ENCODE results near the gene AMZ1.
"Not testable (repeated sequence)": the region's sequence is repeated elsewhere in the genome, so short reads cannot be mapped to it uniquely, and the experiment has no call there.

AMZ1 gene

GRCh38 chr7:2715341-2716231, 27.6 kb downstream of the AMZ1 start:
- no peaks in the 10 kb centered on the region for H3K36me3 Mint-ChIP-seq
- H3K27me3 Mint-ChIP-seq = no peaks in the 10 kb centered on the region
- peak overlapping the region; percentile 71 for H3K4me3 Mint-ChIP-seq

GRCh38 chr7:2716488-2716887, 28.5 kb downstream of the AMZ1 start:
- Mint-ChIP-seq H3K9me3 (ENCODE audit: low read depth) (no peaks in the 10 kb centered on the region), H3K4me1 (ENCODE audit: low read depth) (peaks cover 70% of the 10 kb centered on the region), H3K36me3 (peaks cover 2% of the 10 kb centered on the region), H3K27ac (peak overlapping the region; percentile 82), H3K27me3 (no peaks in the 10 kb centered on the region), H3K4me3 (peak overlapping the region; percentile 71)

More at GRCh38 chr7:2715341-2716231, 27.6 kb downstream of the AMZ1 start:
- H3K9me3 Mint-ChIP-seq (ENCODE audit: low read depth) = no peaks in the 10 kb centered on the region
- peaks cover 72% of the 10 kb centered on the region for H3K4me1 Mint-ChIP-seq (ENCODE audit: low read depth)
- H3K27ac Mint-ChIP-seq = peak overlapping the region; percentile 82

GRCh38 chr7:2716906-2717292, 28.9 kb downstream of the AMZ1 start:
- Mint-ChIP-seq H3K27me3 (no peaks in the 10 kb centered on the region), H3K36me3 (peaks cover 2% of the 10 kb centered on the region), H3K9me3 (ENCODE audit: low read depth) (no peaks in the 10 kb centered on the region), H3K4me3 (peak overlapping the region; percentile 46), H3K27ac (peak overlapping the region; percentile 70), H3K4me1 (ENCODE audit: low read depth) (peaks cover 67% of the 10 kb centered on the region)

- Mint-ChIP-seq H3K27ac (no peak overlapping the region), H3K4me3 (peak overlapping the region; percentile 69), H3K4me1 (ENCODE audit: low read depth) (peaks cover 67% of the 10 kb centered on the region), H3K36me3 (peaks cover 2% of the 10 kb centered on the region), H3K27me3 (no peaks in the 10 kb centered on the region), H3K9me3 (ENCODE audit: low read depth) (no peaks in the 10 kb centered on the region)
Observed at GRCh38 chr7:2717293-2718261, 29.6 kb downstream of the AMZ1 start.

DNA sequence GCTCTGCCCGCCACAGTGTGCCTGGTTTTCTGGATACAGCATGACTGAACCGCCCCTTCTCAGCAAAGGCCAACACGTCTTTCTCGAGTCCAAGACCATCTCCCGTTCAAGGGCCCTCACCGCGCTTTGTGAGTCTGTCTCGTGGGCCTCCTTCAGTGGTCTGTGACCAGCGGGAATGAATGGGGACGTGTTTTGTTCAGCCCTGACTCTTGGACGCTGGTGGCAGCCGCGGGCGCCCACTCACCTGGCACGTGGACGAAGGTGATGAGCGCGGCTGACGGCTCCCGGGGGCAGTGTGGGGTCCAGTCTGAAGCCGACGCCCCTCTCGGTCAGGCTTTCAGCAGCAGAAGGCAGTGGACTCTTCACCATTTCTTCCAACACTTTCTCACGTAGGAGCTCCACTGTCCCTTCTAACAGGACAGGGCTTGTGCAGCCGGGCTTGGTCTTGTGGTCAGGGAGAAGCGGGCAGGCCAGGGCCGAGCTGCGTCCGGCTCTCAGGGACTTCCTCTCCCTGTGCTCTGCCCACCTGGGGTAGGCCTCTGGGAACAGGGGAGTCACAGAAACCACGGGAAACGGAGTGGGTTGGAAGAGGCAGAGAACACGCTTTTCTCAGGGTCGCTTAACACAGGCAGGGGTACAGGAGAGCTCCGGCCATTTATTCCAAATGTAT, 30.4 kb downstream of the AMZ1 start:
- peaks cover 2% of the 10 kb centered on the region for H3K36me3 Mint-ChIP-seq
- H3K4me1 Mint-ChIP-seq (ENCODE audit: low read depth) = peaks cover 66% of the 10 kb centered on the region
- H3K4me3 Mint-ChIP-seq = peak overlapping the region; percentile 38
- no peak overlapping the region for H3K27ac Mint-ChIP-seq
- H3K27me3 Mint-ChIP-seq = no peaks in the 10 kb centered on the region
- no peaks in the 10 kb centered on the region for H3K9me3 Mint-ChIP-seq (ENCODE audit: low read depth)

GRCh38 chr7:2719007-2719406, 31.0 kb downstream of the AMZ1 start:
- Mint-ChIP-seq H3K4me3 (peak overlapping the region; percentile 38), H3K9me3 (ENCODE audit: low read depth) (no peaks in the 10 kb centered on the region), H3K36me3 (peaks cover 2% of the 10 kb centered on the region), H3K27ac (no peak overlapping the region), H3K27me3 (no peaks in the 10 kb centered on the region), H3K4me1 (ENCODE audit: low read depth) (peaks cover 61% of the 10 kb centered on the region)

- no peak overlapping the region for H3K4me3 Mint-ChIP-seq
- H3K27ac Mint-ChIP-seq = no peak overlapping the region
- peaks cover 2% of the 10 kb centered on the region for H3K36me3 Mint-ChIP-seq
- peaks cover 53% of the 10 kb centered on the region for H3K4me1 Mint-ChIP-seq (ENCODE audit: low read depth)
- H3K27me3 Mint-ChIP-seq = no peaks in the 10 kb centered on the region
- H3K9me3 Mint-ChIP-seq (ENCODE audit: low read depth) = no peaks in the 10 kb centered on the region
Observed at GRCh38 chr7:2720024-2720423, 32.0 kb downstream of the AMZ1 start.

DNA sequence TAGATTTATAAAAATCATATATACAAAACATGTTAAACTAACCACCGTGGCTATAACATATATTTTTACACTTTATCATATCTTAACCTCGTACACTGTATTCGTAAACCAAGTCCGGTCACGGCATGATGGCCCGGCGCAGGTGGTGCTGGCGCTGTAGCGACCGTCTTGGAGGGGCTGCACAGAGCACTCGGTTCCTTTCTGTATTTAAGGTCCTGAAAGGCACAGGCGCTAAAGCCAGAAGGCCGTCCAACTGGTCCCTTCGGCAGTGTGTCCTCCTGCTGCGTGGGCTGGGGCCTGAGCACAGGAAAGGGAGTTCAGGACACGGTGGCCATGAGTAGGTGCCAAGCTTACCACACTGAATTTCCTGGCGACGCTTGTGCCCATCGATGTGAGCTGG, 33.8 kb downstream of the AMZ1 start:
- no peak overlapping the region for H3K27ac Mint-ChIP-seq
- no peaks in the 10 kb centered on the region for H3K27me3 Mint-ChIP-seq
- peaks cover 36% of the 10 kb centered on the region for H3K4me1 Mint-ChIP-seq (ENCODE audit: low read depth)
- no peak overlapping the region for H3K4me3 Mint-ChIP-seq
- H3K36me3 Mint-ChIP-seq = peaks cover 2% of the 10 kb centered on the region
- H3K9me3 Mint-ChIP-seq (ENCODE audit: low read depth) = no peaks in the 10 kb centered on the region

DNA sequence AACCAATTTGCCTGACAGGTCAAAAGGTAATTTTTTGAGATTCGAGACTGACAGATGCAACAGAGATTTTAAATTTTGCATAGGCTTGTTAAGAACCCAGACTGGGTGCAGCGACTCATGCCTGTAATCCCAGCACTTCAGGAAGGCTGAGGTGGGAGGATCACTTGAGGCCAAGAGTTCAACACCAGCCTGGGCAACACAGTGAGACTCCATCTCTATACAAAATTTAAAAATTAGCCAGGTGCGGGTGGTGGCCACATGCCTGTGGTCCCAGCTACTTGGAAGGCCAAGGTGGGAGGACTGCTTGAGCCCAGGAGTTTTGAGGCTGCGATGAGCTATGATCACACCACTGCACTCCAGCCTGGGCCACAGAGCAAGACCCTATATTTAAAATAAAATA, 34.6 kb downstream of the AMZ1 start:
- Mint-ChIP-seq H3K27ac (no peak overlapping the region), H3K9me3 (ENCODE audit: low read depth) (no peaks in the 10 kb centered on the region), H3K4me1 (ENCODE audit: low read depth) (peaks cover 30% of the 10 kb centered on the region), H3K27me3 (no peaks in the 10 kb centered on the region), H3K36me3 (peaks cover 2% of the 10 kb centered on the region), H3K4me3 (no peak overlapping the region)

DNA sequence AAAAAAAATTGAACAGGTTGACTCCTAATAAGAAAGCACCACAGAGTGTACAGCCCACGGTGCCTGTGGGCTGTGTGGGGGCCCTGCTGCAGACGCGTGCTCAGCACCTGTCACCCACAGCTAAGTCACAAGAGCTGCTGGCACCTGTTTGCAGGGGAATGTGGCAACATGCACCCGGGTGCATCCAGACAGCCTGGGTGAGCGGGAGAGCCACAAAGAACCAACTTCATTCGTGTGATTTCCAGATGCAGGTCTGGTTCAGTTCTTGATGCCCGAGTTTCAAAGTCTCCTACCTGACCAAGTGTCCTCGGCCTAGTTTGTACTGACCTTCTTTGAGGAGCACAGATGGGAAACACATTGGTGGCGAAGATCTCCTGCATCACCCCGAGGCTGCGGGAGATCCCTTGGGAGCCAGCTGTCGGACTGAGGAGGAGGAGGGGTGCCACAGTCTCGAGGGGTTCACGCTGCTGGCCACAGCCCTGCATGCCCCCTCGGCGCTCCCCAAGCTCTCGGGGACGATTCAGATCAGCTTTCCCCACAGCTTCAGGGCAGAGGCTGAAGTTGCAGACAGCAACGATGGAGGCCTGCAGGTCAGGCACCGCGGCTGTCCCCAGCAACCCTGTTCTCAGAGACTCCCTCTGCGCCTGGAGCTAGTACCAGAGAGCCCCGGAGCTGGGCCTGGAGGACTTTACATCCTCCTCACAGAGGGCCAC, 35.3 kb downstream of the AMZ1 start:
- Mint-ChIP-seq H3K27ac (no peak overlapping the region), H3K4me3 (no peak overlapping the region), H3K4me1 (ENCODE audit: low read depth) (peaks cover 23% of the 10 kb centered on the region), H3K27me3 (no peaks in the 10 kb centered on the region), H3K36me3 (peaks cover 5% of the 10 kb centered on the region), H3K9me3 (ENCODE audit: low read depth) (no peaks in the 10 kb centered on the region)

- peaks cover 16% of the 10 kb centered on the region for H3K4me1 Mint-ChIP-seq (ENCODE audit: low read depth)
- not testable (repeated sequence) for H3K27ac Mint-ChIP-seq; H3K9me3 Mint-ChIP-seq (ENCODE audit: low read depth)
Observed at GRCh38 chr7:2724036-2724435, 36.0 kb downstream of the AMZ1 start.

GRCh38 chr7:2724453-2725177, 36.6 kb downstream of the AMZ1 start:
- H3K4me3 Mint-ChIP-seq = no peak overlapping the region
- no peak overlapping the region for H3K27ac Mint-ChIP-seq
- H3K27me3 Mint-ChIP-seq = no peaks in the 10 kb centered on the region
- peaks cover 6% of the 10 kb centered on the region for H3K36me3 Mint-ChIP-seq
- peaks cover 11% of the 10 kb centered on the region for H3K4me1 Mint-ChIP-seq (ENCODE audit: low read depth)
- H3K9me3 Mint-ChIP-seq (ENCODE audit: low read depth) = no peaks in the 10 kb centered on the region

More at GRCh38 chr7:2724036-2724435, 36.0 kb downstream of the AMZ1 start:
- not testable (repeated sequence) for H3K4me3 Mint-ChIP-seq, H3K36me3 Mint-ChIP-seq, H3K27me3 Mint-ChIP-seq

- Mint-ChIP-seq H3K36me3 (peaks cover 6% of the 10 kb centered on the region), H3K27me3 (no peaks in the 10 kb centered on the region), H3K9me3 (ENCODE audit: low read depth) (no peaks in the 10 kb centered on the region), H3K4me1 (ENCODE audit: low read depth) (peaks cover 8% of the 10 kb centered on the region), H3K4me3 (no peak overlapping the region), H3K27ac (no peak overlapping the region)
Observed at GRCh38 chr7:2725178-2726105, 37.4 kb downstream of the AMZ1 start.
